ENCODE results near the gene BBX.

DNA sequence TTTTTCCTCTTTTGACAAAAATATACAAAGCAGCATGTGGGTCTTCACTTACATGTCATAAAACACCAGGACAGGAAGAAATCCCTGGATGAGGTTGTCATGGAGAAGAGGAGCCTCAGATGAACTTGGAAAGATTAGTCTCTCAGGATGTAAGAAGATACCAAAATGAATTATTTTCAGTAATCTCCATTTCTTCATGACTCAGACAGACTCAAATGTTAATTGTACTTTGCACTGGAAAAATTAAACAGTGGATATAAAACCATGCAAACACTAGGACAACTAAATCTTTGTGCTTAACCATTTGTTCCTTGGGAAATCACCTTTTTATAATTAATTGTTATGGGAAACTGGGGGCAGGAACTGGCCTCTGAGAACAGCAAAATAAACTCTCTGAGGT, 331.1 kb downstream of the BBX start:
- TF ChIP-seq CEBPB (IDR thresholded peaks at IDR 0.05; ENCODE audit: low read depth, low read length) (no peak), RCOR1 (IDR thresholded peaks at IDR 0.05; ENCODE audit: insufficient replicate concordance, low read length) (no peak), SMC3 (IDR thresholded peaks at IDR 0.05; ENCODE audit: low read depth, low read length) (no peak)
- TF ChIP-seq, protein P1, sequence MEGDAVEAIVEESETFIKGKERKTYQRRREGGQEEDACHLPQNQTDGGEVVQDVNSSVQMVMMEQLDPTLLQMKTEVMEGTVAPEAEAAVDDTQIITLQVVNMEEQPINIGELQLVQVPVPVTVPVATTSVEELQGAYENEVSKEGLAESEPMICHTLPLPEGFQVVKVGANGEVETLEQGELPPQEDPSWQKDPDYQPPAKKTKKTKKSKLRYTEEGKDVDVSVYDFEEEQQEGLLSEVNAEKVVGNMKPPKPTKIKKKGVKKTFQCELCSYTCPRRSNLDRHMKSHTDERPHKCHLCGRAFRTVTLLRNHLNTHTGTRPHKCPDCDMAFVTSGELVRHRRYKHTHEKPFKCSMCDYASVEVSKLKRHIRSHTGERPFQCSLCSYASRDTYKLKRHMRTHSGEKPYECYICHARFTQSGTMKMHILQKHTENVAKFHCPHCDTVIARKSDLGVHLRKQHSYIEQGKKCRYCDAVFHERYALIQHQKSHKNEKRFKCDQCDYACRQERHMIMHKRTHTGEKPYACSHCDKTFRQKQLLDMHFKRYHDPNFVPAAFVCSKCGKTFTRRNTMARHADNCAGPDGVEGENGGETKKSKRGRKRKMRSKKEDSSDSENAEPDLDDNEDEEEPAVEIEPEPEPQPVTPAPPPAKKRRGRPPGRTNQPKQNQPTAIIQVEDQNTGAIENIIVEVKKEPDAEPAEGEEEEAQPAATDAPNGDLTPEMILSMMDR (conservative IDR thresholded peaks at IDR 0.05; ENCODE audit: low read depth, low read length) = no peak

Data from IMR-90 (cell line).